NCI-H2107 treated with DMSO at 0.1 percent for 48 hours (cell line): ENCODE results near the gene OVOL3.
"Not testable (repeated sequence)": the region's sequence is repeated elsewhere in the genome, so short reads cannot be mapped to it uniquely, and the experiment has no call there.

Source experiments
- DNase-seq: peaks from one replicate; lab custom pipeline; 2025; ENCODE audit not compliant: unreplicated experiment; lab: John Stamatoyannopoulos, UW

OVOL3 gene

GRCh38 chr19:36110487-36111199 is at the start of gene OVOL3:
Gene OVOL3 (plus strand): TSS chr19:36111143. CDS start chr19:36111203, 60 bp downstream.
- peak; percentile 50 for DNase-seq

- no peak for DNase-seq
Observed at GRCh38 chr19:36061367-36061766, 49.6 kb upstream of the OVOL3 start.

GRCh38 chr19:36064826-36065225 is 46.1 kb upstream of the OVOL3 start:
- DNase-seq: no peak

- DNase-seq: no peak
Observed at GRCh38 chr19:36067681-36068080, 43.3 kb upstream of the OVOL3 start.

- DNase-seq: not testable (repeated sequence)
Observed at GRCh38 chr19:36068810-36069499, 42.0 kb upstream of the OVOL3 start.

GRCh38 chr19:36072081-36072480 is 38.9 kb upstream of the OVOL3 start:
- DNase-seq: no peak

- no peak for DNase-seq
Observed at GRCh38 chr19:36073121-36073876, 37.6 kb upstream of the OVOL3 start.

- DNase-seq: no peak
Observed at GRCh38 chr19:36079389-36079945, 31.5 kb upstream of the OVOL3 start.

- DNase-seq: no peak
Observed at GRCh38 chr19:36081385-36081784, 29.6 kb upstream of the OVOL3 start.

- no peak for DNase-seq
Observed at GRCh38 chr19:36081894-36082293, 29.0 kb upstream of the OVOL3 start.

GRCh38 chr19:36082916-36083315 is 28.0 kb upstream of the OVOL3 start:
- DNase-seq: no peak

- DNase-seq: no peak
Observed at GRCh38 chr19:36084231-36085009, 26.5 kb upstream of the OVOL3 start.

- no peak for DNase-seq
Observed at GRCh38 chr19:36086326-36086725, 24.6 kb upstream of the OVOL3 start.

GRCh38 chr19:36089847-36090246 is 21.1 kb upstream of the OVOL3 start:
- no peak for DNase-seq

GRCh38 chr19:36090910-36091695 is 19.8 kb upstream of the OVOL3 start:
- no peak for DNase-seq

GRCh38 chr19:36092566-36092965 is 18.4 kb upstream of the OVOL3 start:
- no peak for DNase-seq

- no peak for DNase-seq
Observed at GRCh38 chr19:36093146-36093662, 17.7 kb upstream of the OVOL3 start.

GRCh38 chr19:36093687-36094086 is 17.3 kb upstream of the OVOL3 start:
- DNase-seq: no peak

- no peak for DNase-seq
Observed at GRCh38 chr19:36097036-36097435, 13.9 kb upstream of the OVOL3 start.
